ENCODE results near the gene CIAO2B. TPM values are rescaled to one million over a fixed set of nuclear protein-coding genes. Genes with fewer than 3 reads are reported as not detected.
"Not testable (repeated sequence)": the region's sequence is repeated elsewhere in the genome, so short reads cannot be mapped to it uniquely, and the experiment has no call there.

Gene CIAO2B
- total RNA-seq = 118 TPM
- long read RNA-seq, transcript CIAO2B-201 (5 exons, 676 nt) = major isoform, 74 of 82 reads
- long read RNA-seq, partial matches to known transcripts = 1 of 82 reads
- long read RNA-seq, other reads (novel, unspliced or antisense) = 3 of 82 reads

GRCh38 chr16:66934138-66934838 lies at the start of gene CIAO2B:
CIAO2B (minus strand) TSS chr16:66934402; CDS start chr16:66934364, 38 bp downstream.
- DNase-seq (ENCODE audit: low spot score) = peak; percentile 95
- intact Hi-C loops (cut with DNase I) = no loop called here

DNA sequence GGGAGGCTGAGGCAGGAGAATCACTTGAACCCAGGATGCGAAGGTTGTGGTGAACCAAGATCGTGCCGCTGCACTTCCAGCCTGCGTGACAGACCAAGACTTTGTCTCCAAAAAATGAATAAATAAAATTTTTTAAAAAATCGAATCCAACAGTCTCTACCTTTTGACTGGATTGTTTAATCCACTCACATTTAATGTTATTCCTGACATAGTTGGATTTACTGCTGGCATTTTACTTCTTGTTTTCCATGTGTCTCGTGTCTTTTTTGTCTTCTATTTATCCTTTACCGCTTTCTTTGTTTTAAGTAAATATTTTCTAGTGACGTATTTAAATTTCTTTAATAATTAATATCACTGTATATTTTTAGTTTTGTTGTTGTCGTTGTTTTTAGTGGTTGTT lies 48.8 kb upstream of the CIAO2B start:
- DNase-seq (ENCODE audit: low spot score) = no peak
- intact Hi-C loops (cut with DNase I) = no loop called here

GRCh38 chr16:66979011-66979717 lies 45.0 kb upstream of the CIAO2B start:
- DNase-seq (ENCODE audit: low spot score) = no peak
- intact Hi-C loops (cut with DNase I) = loop anchor here (2.0 to 5.0 kb wide), 2 partner anchors 176 to 268 kb away; partner anchors contain the start of genes FHOD1 and SLC9A5

DNA sequence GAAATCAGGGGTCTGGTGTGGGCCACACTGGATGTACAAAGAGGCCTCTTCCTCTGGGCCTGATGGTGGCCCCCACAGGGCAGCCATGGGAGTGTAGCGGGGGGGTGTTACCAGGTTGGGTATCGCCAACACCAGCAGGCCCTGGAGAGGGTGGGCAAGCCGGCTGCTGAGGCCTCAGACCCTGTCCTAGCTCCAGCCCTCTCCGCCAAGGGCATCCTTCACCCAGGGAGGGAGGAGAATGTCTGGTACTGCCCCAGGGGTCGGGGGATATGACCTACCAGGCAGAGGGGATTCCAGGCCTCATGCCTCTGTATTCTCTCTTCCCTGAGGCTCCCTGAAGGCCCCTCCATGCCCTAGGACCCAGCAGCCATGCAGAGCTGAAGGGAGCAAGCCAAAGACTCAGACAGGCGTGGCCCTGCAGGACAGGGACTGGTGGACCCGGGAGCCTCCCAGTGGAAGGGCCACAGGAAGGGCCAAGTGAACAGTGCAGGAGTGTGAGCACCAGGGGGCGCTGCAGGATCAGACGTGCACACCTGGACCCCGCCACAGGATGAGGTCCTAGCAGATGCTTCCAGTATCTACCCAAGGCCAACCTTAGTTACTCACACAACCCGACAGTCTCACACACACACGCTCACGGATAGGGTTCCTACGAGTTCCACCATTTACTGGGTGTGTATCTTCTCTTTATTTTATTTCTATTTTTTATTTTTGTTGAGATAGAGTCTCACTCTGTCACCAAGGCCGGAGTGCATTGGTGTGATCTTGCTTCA lies 43.3 kb upstream of the CIAO2B start:
- intact Hi-C loops (cut with DNase I) = loop anchor here (2.0 to 5.0 kb wide), 2 partner anchors 177 to 270 kb away; partner anchors contain the start of genes FHOD1 and SLC9A5
- peak; percentile 94 for DNase-seq (ENCODE audit: low spot score)

DNA sequence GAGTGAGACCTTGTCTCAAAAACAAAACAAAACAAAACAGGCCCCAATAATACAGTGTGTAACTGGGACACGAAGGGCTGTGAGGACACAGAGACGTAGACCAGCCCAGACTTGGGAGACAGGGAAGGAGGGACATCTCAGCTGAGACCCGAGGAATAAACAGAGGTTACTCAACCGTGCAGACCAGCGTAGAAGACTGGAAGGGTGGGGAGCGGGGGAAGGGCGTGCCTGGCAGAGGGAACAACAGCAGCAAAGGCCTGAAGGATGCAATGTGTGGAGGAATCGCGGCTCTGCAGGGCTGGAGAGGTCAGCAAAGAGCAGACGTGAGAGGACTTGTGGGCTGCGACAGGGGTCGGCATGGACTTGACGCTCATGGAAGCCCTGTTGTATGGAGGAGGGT lies 42.5 kb upstream of the CIAO2B start:
- DNase-seq (ENCODE audit: low spot score) = no peak
- intact Hi-C loops (cut with DNase I) = loop anchor here (5.0 kb wide), 1 partner anchor 271 kb away; the partner anchor contains the start of genes FHOD1 and SLC9A5

GRCh38 chr16:66975302-66975893 lies 41.2 kb upstream of the CIAO2B start:
- intact Hi-C loops (cut with DNase I) = loop anchor here (5.0 kb wide), 1 partner anchor 272 kb away; the partner anchor contains the start of genes FHOD1 and SLC9A5
- DNase-seq (ENCODE audit: low spot score) = no peak

- DNase-seq (ENCODE audit: low spot score) = not testable (repeated sequence)
- intact Hi-C loops (cut with DNase I) = loop anchor here (5.0 kb wide), 1 partner anchor 272 kb away; the partner anchor contains the start of genes FHOD1 and SLC9A5
These were observed 40.7 kb upstream of the CIAO2B start for GRCh38 chr16:66974932-66975246.

- intact Hi-C loops (cut with DNase I); DNase-seq (ENCODE audit: low spot score): not testable (repeated sequence)
These were observed 40.1 kb upstream of the CIAO2B start for GRCh38 chr16:66974156-66974931.

GRCh38 chr16:66973716-66974115 lies 39.5 kb upstream of the CIAO2B start:
- intact Hi-C loops (cut with DNase I) = no loop called here
- no peak for DNase-seq (ENCODE audit: low spot score)

DNA sequence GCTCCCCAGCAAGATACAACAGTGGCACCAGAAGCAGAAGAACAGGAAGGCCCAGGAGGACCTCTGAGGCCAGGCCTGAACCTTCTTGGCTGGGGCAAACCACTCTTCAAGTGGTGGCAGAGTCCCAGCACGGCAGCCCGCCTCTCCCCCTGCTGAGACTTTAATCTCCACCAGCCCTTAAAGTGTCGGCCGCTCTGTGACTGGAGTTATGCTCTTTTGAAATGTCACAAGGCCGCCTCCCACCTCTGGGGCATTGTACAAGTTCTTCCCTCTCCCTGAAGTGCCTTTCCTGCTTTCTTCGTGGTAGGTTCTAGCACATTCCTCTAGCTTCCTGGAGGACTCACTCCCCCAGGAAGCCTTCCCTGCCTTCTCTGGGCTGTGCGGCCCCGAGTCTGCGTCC lies 38.8 kb upstream of the CIAO2B start:
- DNase-seq (ENCODE audit: low spot score) = no peak
- intact Hi-C loops (cut with DNase I) = no loop called here

DNA sequence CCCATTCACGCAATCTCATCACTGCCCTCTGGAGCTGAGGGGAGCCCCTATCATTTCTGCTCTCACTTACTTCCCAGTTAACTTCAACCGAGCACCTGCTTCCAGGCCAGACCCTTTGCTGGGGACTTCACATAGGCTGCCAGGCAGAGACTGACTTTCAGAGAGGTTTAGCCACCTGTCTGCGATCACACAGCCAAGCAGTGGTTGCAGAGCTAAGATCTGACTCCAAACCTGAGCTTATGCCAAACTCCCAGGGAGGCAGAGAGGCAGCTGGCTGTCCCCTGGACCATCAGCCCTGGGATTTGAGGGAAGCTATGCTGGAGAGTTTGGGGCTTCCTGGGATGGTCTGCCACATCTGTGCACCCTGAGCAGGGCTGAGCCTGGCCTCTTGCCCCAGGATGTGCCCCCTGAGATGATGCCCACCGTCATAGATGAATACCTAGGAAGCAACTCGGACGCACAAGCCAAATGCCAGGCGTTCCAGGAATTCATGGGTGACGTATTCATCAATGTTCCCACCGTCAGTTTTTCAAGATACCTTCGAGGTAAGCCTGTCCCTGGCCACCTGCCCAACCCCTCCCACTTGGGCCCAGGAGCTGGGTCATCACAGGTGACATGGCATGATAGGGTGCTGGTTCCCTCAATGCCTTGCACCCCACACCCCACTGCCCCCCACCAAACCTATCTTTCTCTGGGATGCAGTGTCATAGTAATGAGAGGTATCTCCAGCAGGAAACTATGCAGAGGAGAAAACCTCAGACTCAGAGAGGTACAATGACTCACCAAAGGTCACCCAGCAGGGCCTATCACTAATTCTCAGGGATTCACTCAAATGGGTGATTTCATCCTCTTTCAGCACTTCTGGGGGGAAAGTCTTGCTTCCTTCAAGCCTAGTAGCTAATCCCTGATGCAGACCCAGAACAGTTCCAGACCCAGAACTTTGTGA lies 36.8 kb upstream of the CIAO2B start:
- DNase-seq (ENCODE audit: low spot score) = no peak
- intact Hi-C loops (cut with DNase I) = no loop called here

DNA sequence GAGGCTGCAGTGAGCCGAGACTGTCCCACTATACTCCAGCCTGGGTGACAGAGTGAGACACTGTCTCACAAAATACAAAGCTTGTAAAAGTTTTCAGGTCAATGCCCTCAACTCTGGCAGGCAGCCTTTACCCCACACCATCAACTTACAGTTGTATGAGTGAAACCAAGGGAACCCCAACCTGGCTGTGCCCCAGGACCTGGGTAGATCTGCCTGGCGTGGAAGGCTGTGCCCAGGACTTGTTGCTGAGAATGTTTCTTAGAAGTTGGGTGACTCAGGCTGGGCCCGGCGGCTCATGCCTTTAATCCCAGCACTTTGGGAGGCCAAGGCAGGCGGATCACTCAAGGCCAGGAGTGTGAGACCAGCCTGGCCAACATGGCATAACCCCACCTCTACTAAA lies 34.6 kb upstream of the CIAO2B start:
- DNase-seq (ENCODE audit: low spot score) = no peak
- intact Hi-C loops (cut with DNase I) = no loop called here

GRCh38 chr16:66964049-66964448 lies 29.8 kb upstream of the CIAO2B start:
- no peak for DNase-seq (ENCODE audit: low spot score)
- intact Hi-C loops (cut with DNase I) = no loop called here

DNA sequence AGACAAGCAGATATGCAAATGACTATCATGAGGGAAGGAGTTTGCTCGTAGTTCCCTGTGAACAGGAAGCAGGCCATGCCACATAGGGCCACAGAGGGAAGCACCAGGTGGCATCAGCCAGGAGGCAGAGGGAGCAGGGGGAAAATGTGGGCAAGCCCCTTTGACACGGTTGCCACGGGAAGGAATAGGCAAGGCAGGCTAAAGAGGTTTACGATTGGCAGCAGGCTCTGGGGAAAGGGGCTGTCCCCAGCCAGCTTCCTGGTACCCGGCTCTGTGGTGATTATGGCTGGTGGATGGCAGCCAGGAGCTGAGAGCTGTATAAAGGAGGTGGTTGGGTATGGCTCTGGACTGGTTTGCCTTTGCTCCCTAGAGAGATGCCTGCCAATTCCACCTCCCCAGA lies 27.7 kb upstream of the CIAO2B start:
- DNase-seq (ENCODE audit: low spot score) = no peak
- intact Hi-C loops (cut with DNase I) = no loop called here

DNA sequence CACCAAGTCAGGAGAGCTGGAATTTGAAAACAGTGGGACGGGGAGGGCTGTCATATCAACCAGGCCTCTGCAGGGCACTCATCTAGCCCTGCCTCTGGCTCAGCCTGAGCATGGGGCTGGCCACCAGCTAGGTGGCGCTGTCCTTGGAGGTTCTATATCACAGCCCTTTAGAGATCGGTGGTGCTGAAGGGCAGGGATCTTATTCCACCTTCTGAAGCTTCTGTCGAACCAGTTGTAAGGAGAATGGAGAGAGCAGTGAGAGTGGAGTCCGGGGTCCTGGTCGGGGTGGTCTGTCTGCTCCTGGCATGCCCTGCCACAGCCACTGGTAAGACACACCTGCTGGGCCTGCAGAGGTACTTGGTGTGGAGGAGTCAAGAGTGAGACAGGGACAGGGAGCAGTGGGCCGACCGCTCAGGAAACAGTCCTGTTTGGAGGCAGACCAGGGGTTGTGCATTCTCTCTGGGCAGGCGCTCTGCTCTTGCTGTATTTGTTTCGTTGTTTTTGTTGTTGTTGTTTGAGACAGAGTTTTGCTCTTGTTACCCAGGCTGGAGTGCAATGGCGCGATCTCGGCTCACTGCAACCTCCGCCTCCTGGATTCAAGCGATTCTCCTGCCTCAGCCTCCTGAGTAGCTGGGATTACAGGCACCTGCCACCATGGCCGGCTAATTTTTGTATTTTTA lies 27.0 kb upstream of the CIAO2B start, which contains the start of gene CES3:
Gene CES3, plus strand, starts transcription at position 202 of the 680 bp plus-strand sequence. Its CDS starts 42 bp downstream, at position 244.
- intact Hi-C loops (cut with DNase I) = no loop called here

DNA sequence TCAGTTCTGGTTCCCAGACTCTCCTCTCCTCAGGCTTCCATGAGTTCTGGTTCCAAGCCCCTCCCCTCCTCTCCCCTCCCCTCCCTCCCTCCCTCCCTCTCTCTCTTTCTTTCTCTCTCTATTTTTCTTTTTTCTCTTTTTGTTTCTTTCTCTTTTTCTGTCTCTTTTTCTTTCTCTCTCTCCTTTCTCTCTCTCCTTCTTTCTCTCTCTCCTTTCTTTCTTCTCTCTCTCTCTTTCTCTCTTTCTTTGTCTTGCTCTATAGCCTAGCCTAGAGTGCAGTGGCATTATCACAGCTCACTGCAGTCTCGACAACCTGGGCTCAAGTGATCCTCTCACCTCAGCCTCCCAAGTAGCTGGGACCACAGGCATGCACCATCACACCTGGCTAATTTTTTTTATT lies 26.1 kb upstream of the CIAO2B start:
- no peak for DNase-seq (ENCODE audit: low spot score)
- intact Hi-C loops (cut with DNase I) = no loop called here

More for the DNA sequence above, 27.0 kb upstream of the CIAO2B start, which contains the start of gene CES3:
- no peak for DNase-seq (ENCODE audit: low spot score)

GRCh38 chr16:66959704-66960161 lies 25.5 kb upstream of the CIAO2B start:
- intact Hi-C loops (cut with DNase I) = no loop called here
- DNase-seq (ENCODE audit: low spot score) = no peak

Data from cardiac septum (tissue), 1 donor.